Loucy (cell line): ENCODE measurements around the gene PANK2.
A peak's percentile ranks its signal among the peaks of the same experiment; 100 is the strongest.

ENCODE experiments used
- H2AFZ ChIP-seq: fragments of 200-600 bp; sonication (generic); 2 replicates; pipeline ENCODE4 v1.6.0; 2016; ENCODE audit warnings: antibody characterized with exemption, mild to moderate bottlenecking, low read length, moderate library complexity
- H3F3A ChIP-seq: fragments of 200-600 bp; 2 replicates; pipeline ENCODE4 v1.6.0; 2016; ENCODE audit warnings: antibody characterized with exemption, low read depth, mild to moderate bottlenecking
- H3K27me3 ChIP-seq: fragments of 200-600 bp; sonication (generic); 2 replicates; pipeline ENCODE4 v1.6.1; 2014; ENCODE audit warnings: low read length, mild to moderate bottlenecking; ENCODE audit not compliant: insufficient read depth, poor library complexity, severe bottlenecking
- H3K36me3 ChIP-seq: fragments of 200-600 bp; sonication (generic); 2 replicates; pipeline ENCODE4 v1.6.1; 2016; ENCODE audit warnings: low read length; ENCODE audit not compliant: insufficient read depth
- H3K4me1 ChIP-seq: fragments of 200-600 bp; sonication (generic); 2 replicates; pipeline ENCODE4 v1.5.1; 2014; ENCODE audit warnings: low read length, mild to moderate bottlenecking; ENCODE audit not compliant: insufficient read depth, poor library complexity, severe bottlenecking
- H3K4me2 ChIP-seq: fragments of 200-600 bp; sonication (generic); 2 replicates; pipeline ENCODE4 v1.6.0; 2014; ENCODE audit warnings: antibody characterized with exemption, low read length, low read depth, mild to moderate bottlenecking; ENCODE audit not compliant: poor library complexity, severe bottlenecking
- H3K4me3 ChIP-seq: fragments of 200-600 bp; sonication (generic); 2 replicates; pipeline ENCODE4 v1.5.1; 2014; ENCODE audit warnings: low read length, mild to moderate bottlenecking, mixed read lengths; ENCODE audit not compliant: poor library complexity, severe bottlenecking
- H3K79me2 ChIP-seq: fragments of 200-600 bp; sonication (generic); 2 replicates; pipeline ENCODE4 v1.6.1; 2014; ENCODE audit warnings: low read length; ENCODE audit not compliant: insufficient read depth
- H3K9ac ChIP-seq: fragments of 200-600 bp; sonication (generic); 2 replicates; pipeline ENCODE4 v1.6.0; 2014; ENCODE audit warnings: mild to moderate bottlenecking, low read depth, low read length, moderate library complexity; ENCODE audit not compliant: poor library complexity, severe bottlenecking
- H3K9me2 ChIP-seq: fragments of 200-600 bp; sonication (generic); replicated peaks from 2 replicates; pipeline ENCODE4 v1.6.1; 2016; ENCODE audit warnings: low read depth, low read length, mixed read lengths
- H3K9me3 ChIP-seq: fragments of 200-600 bp; sonication (generic); 2 replicates; pipeline ENCODE4 v1.6.1; 2014; ENCODE audit warnings: mild to moderate bottlenecking, antibody characterized with exemption, low read length, low read depth; ENCODE audit not compliant: insufficient read depth
- H4K20me1 ChIP-seq: fragments of 200-600 bp; sonication (generic); 2 replicates; pipeline ENCODE4 v1.6.0; 2014; ENCODE audit warnings: antibody characterized with exemption, low read length, mild to moderate bottlenecking; ENCODE audit not compliant: insufficient read depth, poor library complexity, severe bottlenecking
- CTCF ChIP-seq: fragments of 200-600 bp; sonication (generic); conservative IDR thresholded peaks from 2 replicates; pipeline ENCODE4 v1.5.1; 2014; ENCODE audit warnings: mild to moderate bottlenecking, antibody characterized with exemption, low read length
- EZH2phosphoT487 ChIP-seq: fragments of 200-600 bp; IDR thresholded peaks from 2 replicates; pipeline ENCODE4 v1.6.1; 2018; ENCODE audit warnings: antibody characterized with exemption, mild to moderate bottlenecking, moderate library complexity, borderline replicate concordance

Gene PANK2

GRCh38 chr20:3901028-3901705 is 12.0 kb downstream of the PANK2 start:
- Histone ChIP-seq H3K4me1 (peaks cover 23% of the 10 kb centered on the region), H3K4me2 (peak overlapping the region; percentile 52), H3K27me3 (no peaks in the 10 kb centered on the region)

GRCh38 chr20:3901706-3902440 is 12.7 kb downstream of the PANK2 start:
- no peak for TF ChIP-seq EZH2phosphoT487
- no peak for TF ChIP-seq CTCF
- H3K4me2 ChIP-seq, result peak overlapping the region; percentile 52
- no peak overlapping the region for H2AFZ ChIP-seq
- H3K9me2 ChIP-seq, result no peaks in the 10 kb centered on the region
- H3K9ac ChIP-seq, result no peak overlapping the region
- no peak overlapping the region for H3K4me3 ChIP-seq
- no peaks in the 10 kb centered on the region for H3K9me3 ChIP-seq
- peaks cover 97% of the 10 kb centered on the region for H4K20me1 ChIP-seq
- peaks cover 100% of the 10 kb centered on the region for H3K79me2 ChIP-seq
- no peaks in the 10 kb centered on the region for H3F3A ChIP-seq
- H3K36me3 ChIP-seq, result peaks cover 5% of the 10 kb centered on the region; the same call in 1 of the 2 replicates
- no peaks in the 10 kb centered on the region for H3K27me3 ChIP-seq
- peaks cover 16% of the 10 kb centered on the region for H3K4me1 ChIP-seq

More at GRCh38 chr20:3901028-3901705, 12.0 kb downstream of the PANK2 start:
- TF ChIP-seq EZH2phosphoT487 (no peak), CTCF (no peak)
- H3K9me2 ChIP-seq, result no peaks in the 10 kb centered on the region
- peaks cover 97% of the 10 kb centered on the region for H4K20me1 ChIP-seq
- no peaks in the 10 kb centered on the region for H3F3A ChIP-seq
- H3K9me3 ChIP-seq, result no peaks in the 10 kb centered on the region
- H3K36me3 ChIP-seq, result peaks cover 6% of the 10 kb centered on the region; the same call in 1 of the 2 replicates
- H3K4me3 ChIP-seq, result peak overlapping the region; percentile 16
- H3K9ac ChIP-seq, result no peak overlapping the region
- peaks cover 100% of the 10 kb centered on the region for H3K79me2 ChIP-seq
- H2AFZ ChIP-seq, result no peak overlapping the region

- Histone ChIP-seq H3K27me3 (no peaks in the 10 kb centered on the region), H3K9me2 (no peaks in the 10 kb centered on the region), H3K36me3 (peaks cover 5% of the 10 kb centered on the region; the same call in 1 of the 2 replicates), H3K79me2 (peaks cover 100% of the 10 kb centered on the region), H3K9ac (no peak overlapping the region), H3K9me3 (no peaks in the 10 kb centered on the region), H3K4me3 (no peak overlapping the region), H2AFZ (no peak overlapping the region), H3K4me1 (peaks cover 10% of the 10 kb centered on the region), H4K20me1 (peaks cover 97% of the 10 kb centered on the region), H3K4me2 (no peak overlapping the region), H3F3A (no peaks in the 10 kb centered on the region)
- TF ChIP-seq CTCF, result no peak
- TF ChIP-seq EZH2phosphoT487, result no peak
These were observed 13.3 kb downstream of the PANK2 start for GRCh38 chr20:3902446-3902845.
